Ishikawa (cell line): Measurements from ENCODE around the gene ZNF397.

Experiments
- NFIC ChIP-seq: IDR thresholded peaks from 2 replicates; pipeline ENCODE4 v1.6.1; 2012
- TAF1 ChIP-seq: IDR thresholded peaks from 2 replicates; pipeline ENCODE4 v1.6.1; 2012; ENCODE audit warnings: low read depth, mild to moderate bottlenecking

DNA sequence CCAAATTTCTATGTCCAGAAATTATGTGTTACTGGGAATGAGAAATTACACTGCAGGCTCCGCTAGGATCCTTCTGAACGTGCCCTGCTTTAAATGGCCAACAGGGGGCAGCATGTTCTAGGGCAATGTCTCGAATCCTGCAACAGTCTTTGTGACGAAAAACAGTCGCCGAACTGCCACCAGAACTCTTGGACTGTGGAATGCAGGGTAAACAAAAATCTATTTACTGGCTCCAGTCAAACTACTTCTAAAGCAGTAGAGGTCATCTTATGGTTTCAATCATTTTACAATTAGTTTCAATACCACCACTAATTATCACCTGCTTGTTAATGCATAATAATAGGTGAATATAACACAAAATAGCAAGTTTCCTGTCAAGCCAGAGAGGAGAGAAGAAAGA, 9.8 kb upstream of the ZNF397 start:
- TF ChIP-seq TAF1 = no peak
- TF ChIP-seq NFIC = no peak
